HEK293T (cell line): ENCODE data around the gene SRRT.
"Not testable (repeated sequence)": the region's sequence is repeated elsewhere in the genome, so short reads cannot be mapped to it uniquely, and the experiment has no call there.

ENCODE experiments used
- CTCF ChIA-PET: fragments of 350-600 bp; formaldehyde crosslinking; extraction: SDS; loops from one replicate; lab custom pipeline; 2021; ENCODE audit warnings: antibody characterized with exemption, inconsistent platforms; lab: Yijun Ruan, JAX
- POLR2A ChIA-PET: fragments of 350-600 bp; formaldehyde crosslinking; extraction: SDS; loops from one replicate; lab custom pipeline; 2020; ENCODE audit warnings: antibody characterized with exemption, inconsistent platforms; lab: Yijun Ruan, JAX
- DNase-seq: peaks from one replicate; pipeline ENCODE4 v3.0.0; 2012; ENCODE audit warnings: mixed read lengths; ENCODE audit errors: extremely low spot score
- ARNT ChIP-seq: fragments of 450-650 bp; IDR thresholded peaks from 2 replicates; pipeline ENCODE4 v1.6.1; 2017; ENCODE audit warnings: mild to moderate bottlenecking
- BHLHE40 ChIP-seq: fragments of 450-650 bp; IDR thresholded peaks from 2 replicates; pipeline ENCODE4 v1.6.1; 2016; ENCODE audit warnings: mild to moderate bottlenecking, moderate library complexity, borderline replicate concordance
- CTBP1 ChIP-seq: fragments of 450-650 bp; IDR thresholded peaks from 2 replicates; pipeline ENCODE4 v1.6.1; 2016; ENCODE audit warnings: borderline replicate concordance
- ELF4 ChIP-seq: fragments of 450-650 bp; IDR thresholded peaks from 2 replicates; pipeline ENCODE4 v1.6.1; 2017; ENCODE audit warnings: antibody characterized with exemption
- FOXA1 ChIP-seq: fragments of 450-650 bp; IDR thresholded peaks from 2 replicates; pipeline ENCODE4 v1.6.1; 2016; ENCODE audit warnings: mild to moderate bottlenecking
- FOXK2 ChIP-seq: fragments of 450-650 bp; IDR thresholded peaks from 2 replicates; pipeline ENCODE4 v1.6.1; 2016; ENCODE audit warnings: mild to moderate bottlenecking
- FOXM1 ChIP-seq: fragments of 450-650 bp; IDR thresholded peaks from 2 replicates; pipeline ENCODE4 v1.6.1; 2017; ENCODE audit warnings: mild to moderate bottlenecking, borderline replicate concordance
- HDGF ChIP-seq: fragments of 450-650 bp; IDR thresholded peaks from 2 replicates; pipeline ENCODE4 v1.6.1; 2017; ENCODE audit warnings: antibody characterized with exemption, borderline replicate concordance
- L3MBTL2 ChIP-seq: fragments of 450-650 bp; conservative IDR thresholded peaks from 2 replicates; pipeline ENCODE4 v1.6.1; 2016; ENCODE audit warnings: mild to moderate bottlenecking
- LEF1 ChIP-seq: fragments of 450-650 bp; IDR thresholded peaks from 2 replicates; pipeline ENCODE4 v1.6.1; 2017; ENCODE audit warnings: mild to moderate bottlenecking, borderline replicate concordance
- NFRKB ChIP-seq: fragments of 450-650 bp; IDR thresholded peaks from 2 replicates; pipeline ENCODE4 v1.6.1; 2016; ENCODE audit warnings: mild to moderate bottlenecking, moderate library complexity
- PKNOX1 ChIP-seq: fragments of 450-650 bp; IDR thresholded peaks from 2 replicates; pipeline ENCODE4 v1.6.1; 2016
- SP1 ChIP-seq: fragments of 450-650 bp; IDR thresholded peaks from 2 replicates; pipeline ENCODE4 v1.6.1; 2017
- SUZ12 ChIP-seq: fragments of 450-650 bp; IDR thresholded peaks from 2 replicates; pipeline ENCODE4 v1.6.1; 2016; ENCODE audit warnings: mild to moderate bottlenecking
- TARDBP ChIP-seq: fragments of 450-650 bp; IDR thresholded peaks from 2 replicates; pipeline ENCODE4 v1.6.1; 2016
- ZNF384 ChIP-seq: fragments of 450-650 bp; IDR thresholded peaks from 2 replicates; pipeline ENCODE4 v1.6.1; 2016

The SRRT gene

GRCh38 chr7:100901921-100902332 lies 27.0 kb downstream of the SRRT start:
- ChIA-PET CTCF (no interaction called here), POLR2A (interaction anchor here (1.2 kb wide), 1 partner anchor 12 kb away, joined by 3 read pairs; the partner anchor contains the start of gene UFSP1)
- no peak for DNase-seq
- no peak for TF ChIP-seq FOXK2
- TF ChIP-seq SUZ12, result no peak
- no peak for TF ChIP-seq BHLHE40
- no peak for TF ChIP-seq TARDBP
- TF ChIP-seq ARNT, result no peak
- TF ChIP-seq FOXM1, result no peak

DNA sequence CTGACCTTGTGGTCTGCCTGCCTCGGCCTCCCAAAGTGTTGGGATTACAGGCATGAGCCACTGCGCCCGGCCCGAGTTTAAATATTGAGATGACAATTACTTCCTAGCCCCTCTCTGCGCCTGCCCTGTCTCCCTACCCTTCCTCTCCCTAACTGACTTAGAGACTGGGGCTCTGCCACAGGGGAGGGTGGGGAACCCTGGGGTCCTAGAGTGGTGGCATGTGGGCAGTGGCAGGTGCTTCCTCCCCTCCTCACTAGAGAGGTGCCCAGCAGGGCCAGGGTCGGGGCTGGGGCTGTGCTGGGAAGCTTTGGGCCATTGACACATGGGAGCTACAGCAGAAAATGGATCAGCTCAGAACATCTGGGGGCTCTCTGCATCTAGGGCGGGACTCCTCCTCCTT lies 27.7 kb downstream of the SRRT start:
- ChIA-PET POLR2A (no interaction called here), CTCF (interaction anchor here (0.6 kb wide), 2 partner anchors 15 to 155 kb away, joined by 3 to 4 read pairs; no protein-coding TSS in a partner anchor)
- DNase-seq, result no peak
- TF ChIP-seq FOXK2, result no peak

GRCh38 chr7:100908512-100908911 lies 33.6 kb downstream of the SRRT start:
- POLR2A ChIA-PET, result no interaction called here
- DNase-seq, result no peak

DNA sequence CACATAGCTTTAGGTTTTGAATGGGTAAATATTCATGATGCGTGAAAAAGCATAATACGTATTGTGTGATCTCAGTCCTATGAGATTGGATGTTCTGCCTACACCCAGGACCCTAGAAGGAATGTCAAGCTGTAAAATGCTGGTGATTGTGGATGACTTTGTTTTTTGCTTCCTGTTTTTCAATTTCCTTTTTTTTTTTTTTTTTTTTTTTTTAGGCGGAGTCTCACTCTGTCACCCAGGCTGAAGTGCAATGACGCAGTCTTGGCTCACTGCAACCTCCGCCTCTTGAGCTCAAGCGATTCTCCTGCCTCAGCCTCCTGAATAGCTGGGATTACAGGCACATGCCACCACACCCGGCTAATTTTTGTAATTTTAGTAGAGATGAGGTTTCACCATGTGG lies 35.5 kb downstream of the SRRT start:
- DNase-seq, CTCF ChIA-PET, POLR2A ChIA-PET: not testable (repeated sequence)

More at GRCh38 chr7:100908512-100908911, 33.6 kb downstream of the SRRT start:
- no peak for TF ChIP-seq ZNF384
- no peak for TF ChIP-seq NFRKB
- TF ChIP-seq LEF1, result no peak
- TF ChIP-seq FOXA1, result no peak
- TF ChIP-seq TARDBP, result no peak
- TF ChIP-seq FOXK2, result no peak
- TF ChIP-seq HDGF, result no peak
- no peak for TF ChIP-seq SP1
- TF ChIP-seq ARNT, result no peak
- TF ChIP-seq L3MBTL2, result no peak
- TF ChIP-seq BHLHE40, result no peak
- no peak for TF ChIP-seq CTBP1
- TF ChIP-seq SUZ12, result no peak
- no peak for TF ChIP-seq ELF4
- no peak for TF ChIP-seq FOXM1
- no peak for TF ChIP-seq PKNOX1
- CTCF ChIA-PET, result no interaction called here

GRCh38 chr7:100911484-100911883 lies 36.6 kb downstream of the SRRT start:
- no peak for DNase-seq
- POLR2A ChIA-PET, result no interaction called here
- CTCF ChIA-PET, result no interaction called here

DNA sequence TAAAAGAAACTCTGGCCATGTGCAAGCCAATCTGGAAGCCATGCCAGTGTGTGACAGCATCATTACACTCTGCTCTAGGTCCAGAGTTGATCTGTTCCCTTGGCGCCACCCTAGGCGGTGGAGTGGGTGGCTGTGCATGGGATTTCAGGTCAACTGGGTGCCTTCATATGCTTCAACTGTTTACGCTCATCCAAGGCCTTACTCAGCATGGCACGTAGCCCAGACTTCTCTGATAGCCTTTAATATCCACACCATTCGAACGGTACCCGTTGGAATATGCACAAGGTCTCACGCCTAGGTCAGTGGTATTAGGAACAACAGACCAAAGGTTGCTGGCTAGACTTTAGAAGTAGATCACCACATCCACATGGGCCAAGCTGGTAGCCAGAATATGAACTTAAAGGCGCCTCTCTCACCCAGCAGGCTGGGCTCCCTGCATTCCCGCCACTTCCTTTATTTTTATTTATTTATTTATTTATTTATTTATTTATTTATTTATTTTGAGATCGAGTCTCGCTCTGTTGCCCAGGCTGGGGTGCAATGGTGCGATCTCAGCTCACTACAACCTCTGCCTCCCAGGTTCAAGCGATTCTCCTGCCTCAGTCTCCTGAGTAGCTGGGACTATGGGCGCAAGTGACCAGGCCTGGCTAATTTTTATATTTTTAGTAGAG lies 39.4 kb downstream of the SRRT start:
- CTCF ChIA-PET, result no interaction called here
- POLR2A ChIA-PET, result no interaction called here
- TF ChIP-seq ZNF384 (no peak), FOXK2 (no peak), TARDBP (no peak), NFRKB (no peak), L3MBTL2 (no peak), SP1 (no peak), SUZ12 (no peak), HDGF (no peak), FOXA1 (no peak), PKNOX1 (no peak), LEF1 (no peak), ELF4 (no peak), BHLHE40 (no peak), ARNT (no peak), CTBP1 (no peak), FOXM1 (no peak)
- no peak for DNase-seq

More at GRCh38 chr7:100911484-100911883, 36.6 kb downstream of the SRRT start:
- TF ChIP-seq CTBP1 (no peak), FOXM1 (no peak), LEF1 (no peak), ZNF384 (no peak)

DNA sequence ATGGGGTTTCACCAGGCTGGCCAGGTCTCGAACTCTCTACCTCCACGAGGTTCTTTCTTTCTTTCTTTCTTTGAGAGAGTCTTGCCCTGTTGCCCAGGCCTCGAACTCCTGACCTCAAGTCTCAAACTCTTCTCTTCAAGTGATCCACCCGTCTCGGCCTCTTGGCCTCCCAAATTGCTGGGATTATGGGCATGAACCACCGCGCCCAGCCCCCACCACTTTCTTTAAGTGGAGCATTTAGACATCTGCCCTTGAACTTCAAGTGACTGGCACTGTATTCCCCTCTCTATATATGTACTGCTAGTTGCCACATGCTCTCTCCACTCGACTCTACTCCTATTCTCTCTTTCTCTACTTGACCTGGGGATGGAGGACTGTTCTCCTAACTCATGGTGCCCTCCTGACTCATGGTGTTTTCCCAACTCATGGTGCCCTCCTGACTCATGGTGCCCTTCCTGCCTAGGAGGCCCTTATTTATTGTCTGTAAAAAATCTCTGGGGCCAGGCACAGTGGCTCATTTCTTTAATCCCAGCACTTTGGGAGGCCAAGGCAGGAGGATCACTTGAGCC lies 40.1 kb downstream of the SRRT start:
- ChIA-PET CTCF (no interaction called here), POLR2A (no interaction called here)
- no peak for DNase-seq

DNA sequence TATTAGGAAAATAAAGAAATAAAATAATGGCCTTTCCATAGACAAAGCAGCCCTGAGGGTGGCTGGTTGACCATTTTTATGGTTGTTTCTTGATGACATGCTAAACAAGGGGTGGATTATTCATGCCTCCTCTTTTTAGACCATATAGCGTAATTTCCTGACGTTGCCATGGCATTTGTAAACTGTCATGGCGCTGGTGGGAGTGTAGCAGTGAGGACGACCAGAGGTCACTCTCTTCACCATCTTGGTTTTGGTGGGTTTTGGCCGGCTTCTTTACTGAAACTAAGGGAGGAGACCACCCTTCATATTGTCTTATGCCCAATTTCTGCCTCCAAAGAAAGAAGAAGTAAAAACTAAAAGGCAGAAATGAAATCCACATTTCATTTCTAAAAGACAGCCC lies 44.4 kb downstream of the SRRT start:
- CTCF ChIA-PET, DNase-seq: not testable (repeated sequence)
- POLR2A ChIA-PET, result interaction anchor here (1.4 kb wide), 1 partner anchor 29 kb away, joined by 3 read pairs; the partner anchor contains the start of gene UFSP1

More for the DNA sequence above, 40.1 kb downstream of the SRRT start:
- no peak for TF ChIP-seq FOXA1
- no peak for TF ChIP-seq SUZ12
- TF ChIP-seq ZNF384, result no peak
- TF ChIP-seq TARDBP, result no peak
- TF ChIP-seq NFRKB, result no peak
- no peak for TF ChIP-seq PKNOX1
- TF ChIP-seq LEF1, result no peak
- TF ChIP-seq FOXK2, result no peak

DNA sequence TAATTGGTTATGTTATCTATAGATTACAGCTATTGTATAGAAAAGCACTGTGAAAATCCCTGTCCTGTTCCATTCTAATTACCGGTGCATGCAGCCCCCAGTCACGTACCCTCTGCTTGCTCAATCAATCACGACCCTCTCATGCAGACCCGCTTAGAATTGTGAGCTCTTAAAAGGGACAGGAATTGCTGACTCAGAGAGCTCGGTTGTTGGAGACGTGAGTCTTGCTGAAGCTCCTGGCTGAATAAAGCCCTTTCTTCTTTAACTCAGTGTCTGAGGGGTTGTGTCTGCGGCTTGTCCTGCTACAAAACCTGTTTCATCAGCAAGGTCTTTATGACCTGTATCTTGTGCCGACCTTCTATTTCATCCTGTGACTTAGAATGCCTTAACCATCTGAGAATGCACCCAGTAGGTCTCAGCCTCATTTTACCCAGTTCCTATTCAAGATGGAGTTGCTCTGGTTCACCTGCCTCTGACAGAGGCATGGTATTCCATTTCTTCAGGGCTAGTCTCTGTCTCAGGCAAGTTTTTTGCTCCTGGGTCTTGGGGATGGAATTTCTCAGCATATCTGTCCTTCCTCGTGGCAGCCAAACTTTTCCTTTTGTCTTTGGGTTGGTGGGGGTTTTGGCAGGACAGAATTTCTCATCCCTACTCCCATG lies 45.0 kb downstream of the SRRT start:
- DNase-seq, CTCF ChIA-PET: not testable (repeated sequence)
- POLR2A ChIA-PET, result interaction anchor here (1.4 kb wide), 1 partner anchor 30 kb away, joined by 3 read pairs; the partner anchor contains the start of gene UFSP1
